Esophagus (tissue), 2 donors: ENCODE results near the gene TSPAN9. TPM values are rescaled to one million over a fixed set of nuclear protein-coding genes. Genes with fewer than 3 reads are reported as not detected.

Source experiments
- H3K27ac ChIP-seq, 2 donors: one replicate each; pipeline ENCODE4 v1.5.1; 2013; ENCODE audit warnings: low read depth in 2 of 2, mild to moderate bottlenecking in 2 of 2, inconsistent platforms in 1 of 2, low read length in 1 of 2, moderate library complexity in 1 of 2
- H3K27me3 ChIP-seq, 2 donors: one replicate each; pipeline ENCODE4 v1.6.1; 2013; ENCODE audit warnings: low read length in 2 of 2, control low read depth in 1 of 2, mild to moderate bottlenecking in 1 of 2; ENCODE audit not compliant: insufficient read depth in 2 of 2, control insufficient read depth in 1 of 2
- H3K36me3 ChIP-seq, 2 donors: one replicate each; pipeline ENCODE4 v1.6.1; 2013; ENCODE audit warnings: low read length in 1 of 2; ENCODE audit not compliant: control insufficient read depth in 2 of 2, insufficient read depth in 2 of 2
- H3K4me1 ChIP-seq, 2 donors: one replicate each; pipeline ENCODE4 v1.6.1; 2013; ENCODE audit warnings: low read length in 1 of 2; ENCODE audit not compliant: control insufficient read depth in 2 of 2, insufficient read depth in 2 of 2
- H3K4me3 ChIP-seq, 2 donors: one replicate each; pipeline ENCODE4 v1.5.1; 2013; ENCODE audit warnings: low read length in 2 of 2, mild to moderate bottlenecking in 2 of 2, low read depth in 1 of 2, moderate library complexity in 1 of 2
- H3K9me3 ChIP-seq, 2 donors: one replicate each; pipeline ENCODE4 v1.6.1; 2013; ENCODE audit warnings: mild to moderate bottlenecking in 2 of 2, low read depth in 1 of 2, low read length in 1 of 2, moderate library complexity in 1 of 2; ENCODE audit not compliant: control insufficient read depth in 2 of 2, insufficient read depth in 1 of 2
- WGBS, 2 donors: extraction: QIAGEN DNeasy Blood & Tissue Kit; methylation state at CpG; one replicate each; pipeline ENCODE4 v1.1.7; 2013; 5-methylcytosine and 5-hydroxymethylcytosine counted together
- polyA plus RNA-seq, 2 donors: library from polyadenylated mRNA; stranded (reverse); fragments of 200-250 nt; gene quantifications; one replicate each; pipeline ENCODE4 v1.2.3, GENCODE V29; 2013
- donor health status: healthy with polysubstance abuse.
- donor health status: Bipolar disorder and iron deficiency.

The TSPAN9 gene
- polyA plus RNA-seq, 2 donors: 8.2 to 9.2 TPM

GRCh38 chr12:3305464-3305863, 228.3 kb downstream of the TSPAN9 start:
- 91 to 92% methylated on average over 12 of the region's 12 CpGs for WGBS, 2 donors
- peaks cover 0 to 17% of the 10 kb centered on the region in 2 donors for H3K4me1 ChIP-seq
- no peak overlapping the region for H3K27ac ChIP-seq
- no peak overlapping the region for H3K4me3 ChIP-seq
- H3K9me3 ChIP-seq: no peaks in the 10 kb centered on the region
- no peaks in the 10 kb centered on the region for H3K36me3 ChIP-seq
- H3K27me3 ChIP-seq: peaks cover 0 to 2% of the 10 kb centered on the region in 2 donors

GRCh38 chr12:3305904-3306619, 228.9 kb downstream of the TSPAN9 start:
- WGBS, 2 donors: 89 to 90% methylated on average over 19 of the region's 19 CpGs
- peaks cover 0 to 13% of the 10 kb centered on the region in 2 donors for H3K4me1 ChIP-seq
- peaks cover 0 to 2% of the 10 kb centered on the region in 2 donors for H3K27me3 ChIP-seq
- no peaks in the 10 kb centered on the region for H3K36me3 ChIP-seq
- H3K27ac ChIP-seq: no peak overlapping the region
- no peak overlapping the region for H3K4me3 ChIP-seq
- no peaks in the 10 kb centered on the region for H3K9me3 ChIP-seq

- Histone ChIP-seq H3K27ac (no peak overlapping the region), H3K4me1 (peaks cover 3 to 20% of the 10 kb centered on the region in 2 donors), H3K36me3 (no peaks in the 10 kb centered on the region), H3K9me3 (no peaks in the 10 kb centered on the region), H3K4me3 (no peak overlapping the region), H3K27me3 (peaks cover 0 to 2% of the 10 kb centered on the region in 2 donors)
- 66 to 67% methylated on average over 8 of the region's 8 CpGs for WGBS, 2 donors
Measured at GRCh38 chr12:3307389-3307788, 230.2 kb downstream of the TSPAN9 start.

GRCh38 chr12:3308063-3308462, 230.9 kb downstream of the TSPAN9 start:
- 87 to 88% methylated on average over 8 of the region's 8 CpGs for WGBS, 2 donors
- H3K27me3 ChIP-seq: peaks cover 0 to 2% of the 10 kb centered on the region in 2 donors
- peaks cover 3 to 22% of the 10 kb centered on the region in 2 donors for H3K4me1 ChIP-seq
- H3K27ac ChIP-seq: no peak overlapping the region
- no peak overlapping the region for H3K4me3 ChIP-seq
- H3K9me3 ChIP-seq: no peaks in the 10 kb centered on the region
- no peaks in the 10 kb centered on the region for H3K36me3 ChIP-seq

GRCh38 chr12:3308609-3309008, 231.4 kb downstream of the TSPAN9 start:
- Histone ChIP-seq H3K27me3 (peaks cover 0 to 2% of the 10 kb centered on the region in 2 donors), H3K27ac (no peak overlapping the region), H3K4me1 (peaks cover 5 to 25% of the 10 kb centered on the region in 2 donors), H3K9me3 (no peaks in the 10 kb centered on the region), H3K4me3 (no peak overlapping the region), H3K36me3 (no peaks in the 10 kb centered on the region)
- 41 to 51% methylated on average over 9 of the region's 9 CpGs for WGBS, 2 donors

- Histone ChIP-seq H3K36me3 (no peaks in the 10 kb centered on the region), H3K4me1 (peaks cover 6 to 29% of the 10 kb centered on the region in 2 donors), H3K4me3 (no peak overlapping the region), H3K27me3 (no peaks in the 10 kb centered on the region), H3K9me3 (no peaks in the 10 kb centered on the region), H3K27ac (no peak overlapping the region)
- WGBS, 2 donors: 92% methylated on average over 9 of the region's 9 CpGs
Measured at GRCh38 chr12:3309805-3310204, 232.6 kb downstream of the TSPAN9 start.

GRCh38 chr12:3310271-3311026, 233.3 kb downstream of the TSPAN9 start:
- Histone ChIP-seq H3K27me3 (no peaks in the 10 kb centered on the region), H3K4me1 (peaks cover 6 to 32% of the 10 kb centered on the region in 2 donors), H3K4me3 (no peak overlapping the region), H3K9me3 (no peaks in the 10 kb centered on the region), H3K36me3 (no peaks in the 10 kb centered on the region), H3K27ac (no peak overlapping the region)
- 71 to 72% methylated on average over 16 to 18 of the region's 18 CpGs for WGBS, 2 donors

- no peak overlapping the region for H3K4me3 ChIP-seq
- H3K27ac ChIP-seq: peak overlapping the region; percentile 5 to 34
- no peaks in the 10 kb centered on the region for H3K9me3 ChIP-seq
- H3K4me1 ChIP-seq: peaks cover 6 to 34% of the 10 kb centered on the region in 2 donors
- WGBS, 2 donors: 50 to 63% methylated on average over 14 of the region's 14 CpGs
- no peaks in the 10 kb centered on the region for H3K36me3 ChIP-seq
- no peaks in the 10 kb centered on the region for H3K27me3 ChIP-seq
Measured at GRCh38 chr12:3311027-3311402, 233.8 kb downstream of the TSPAN9 start.

GRCh38 chr12:3311491-3312103, 234.4 kb downstream of the TSPAN9 start:
- WGBS, 2 donors: 52 to 66% methylated on average over 14 of the region's 14 CpGs
- H3K9me3 ChIP-seq: no peaks in the 10 kb centered on the region
- H3K27ac ChIP-seq: peak overlapping the region in 1 of 2 donors; percentile 34
- no peaks in the 10 kb centered on the region for H3K36me3 ChIP-seq
- H3K27me3 ChIP-seq: no peaks in the 10 kb centered on the region
- H3K4me3 ChIP-seq: no peak overlapping the region
- peaks cover 6 to 34% of the 10 kb centered on the region in 2 donors for H3K4me1 ChIP-seq
